Endothelial cell of hepatic sinusoid (primary cell): ENCODE data around the gene TAS1R3.

ENCODE experiments used
- in situ Hi-C: cut with HindIII; loops from 2 replicates; pipeline ENCODE4 v1.10.0; 2017; ENCODE audit warnings: low sequenced_read_pairs

The TAS1R3 gene

DNA sequence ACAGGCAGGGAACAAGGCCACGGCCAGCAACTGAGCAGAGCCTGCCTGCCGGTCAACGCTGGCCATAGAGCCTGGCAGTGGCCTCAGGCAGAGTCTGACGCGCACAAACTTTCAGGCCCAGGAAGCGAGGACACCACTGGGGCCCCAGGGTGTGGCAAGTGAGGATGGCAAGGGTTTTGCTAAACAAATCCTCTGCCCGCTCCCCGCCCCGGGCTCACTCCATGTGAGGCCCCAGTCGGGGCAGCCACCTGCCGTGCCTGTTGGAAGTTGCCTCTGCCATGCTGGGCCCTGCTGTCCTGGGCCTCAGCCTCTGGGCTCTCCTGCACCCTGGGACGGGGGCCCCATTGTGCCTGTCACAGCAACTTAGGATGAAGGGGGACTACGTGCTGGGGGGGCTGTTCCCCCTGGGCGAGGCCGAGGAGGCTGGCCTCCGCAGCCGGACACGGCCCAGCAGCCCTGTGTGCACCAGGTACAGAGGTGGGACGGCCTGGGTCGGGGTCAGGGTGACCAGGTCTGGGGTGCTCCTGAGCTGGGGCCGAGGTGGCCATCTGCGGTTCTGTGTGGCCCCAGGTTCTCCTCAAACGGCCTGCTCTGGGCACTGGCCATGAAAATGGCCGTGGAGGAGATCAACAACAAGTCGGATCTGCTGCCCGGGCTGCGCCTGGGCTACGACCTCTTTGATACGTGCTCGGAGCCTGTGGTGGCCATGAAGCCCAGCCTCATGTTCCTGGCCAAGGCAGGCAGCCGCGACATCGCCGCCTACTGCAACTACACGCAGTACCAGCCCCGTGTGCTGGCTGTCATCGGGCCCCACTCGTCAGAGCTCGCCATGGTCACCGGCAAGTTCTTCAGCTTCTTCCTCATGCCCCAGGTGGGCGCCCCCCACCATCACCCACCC lies at the start of gene TAS1R3:
TAS1R3 (plus strand) TSS at position 213 of the 898 bp plus-strand sequence; CDS start at position 279, 66 bp downstream.
- in situ Hi-C loops, result no loop called here

DNA sequence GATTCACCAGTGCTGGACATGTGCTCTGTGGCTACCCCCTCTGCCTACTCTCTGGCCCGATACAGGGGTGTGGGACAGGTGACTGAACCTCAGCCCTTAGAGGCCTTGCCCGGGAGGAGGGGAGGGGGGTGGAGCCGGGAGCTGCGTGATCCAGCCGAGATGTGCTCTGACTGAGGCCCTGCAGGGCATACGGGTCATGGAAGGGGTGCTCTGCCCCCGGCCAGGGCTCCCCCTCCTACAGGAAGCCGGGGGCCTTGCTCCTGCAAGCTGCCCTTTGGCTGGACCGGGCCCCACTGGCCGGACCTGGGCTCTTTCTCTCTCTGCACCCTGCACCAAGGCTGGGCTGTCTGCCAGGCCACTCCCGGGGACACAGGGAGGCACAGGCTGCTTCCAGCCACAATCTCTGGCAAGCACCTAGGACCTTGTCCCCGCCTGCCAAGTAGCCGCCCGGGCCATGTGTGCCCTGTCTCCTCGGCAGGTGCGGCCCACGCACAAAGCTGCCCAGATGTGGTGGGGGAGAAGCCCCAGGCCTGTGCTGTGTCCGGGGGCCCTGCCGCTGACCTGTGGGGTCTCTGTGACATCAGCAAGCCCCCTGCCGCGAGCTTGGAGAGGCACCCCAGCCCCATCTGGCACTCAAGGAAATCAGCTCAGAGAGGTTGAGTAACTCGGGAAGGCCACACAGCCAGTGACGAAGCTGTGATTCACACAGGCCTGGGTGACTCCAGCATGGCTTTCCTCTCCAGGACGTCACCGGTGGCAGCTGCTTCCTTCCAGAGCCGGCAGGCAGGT lies 49.4 kb upstream of the TAS1R3 start:
- in situ Hi-C loops, result no loop called here

DNA sequence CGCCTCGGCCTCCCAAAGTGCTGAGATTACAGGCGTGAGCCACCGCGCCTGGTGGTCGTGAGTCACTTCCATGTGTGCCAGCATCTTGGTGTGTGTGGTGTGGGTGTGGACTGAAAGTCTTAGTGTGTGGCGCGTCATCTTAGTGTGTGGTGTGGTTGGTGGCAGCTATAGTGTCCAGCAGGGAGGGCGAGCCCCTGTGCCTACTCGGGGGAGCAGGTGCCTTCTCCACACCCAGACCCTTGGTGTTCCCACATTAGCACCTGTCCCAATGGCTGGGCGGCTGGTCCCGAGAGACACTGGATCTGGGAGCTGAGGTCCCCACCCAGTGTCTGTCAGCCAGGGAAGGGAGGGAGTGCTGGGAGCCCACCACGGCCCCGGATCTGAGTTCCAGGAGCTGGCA lies 48.1 kb upstream of the TAS1R3 start:
- in situ Hi-C loops, result no loop called here

DNA sequence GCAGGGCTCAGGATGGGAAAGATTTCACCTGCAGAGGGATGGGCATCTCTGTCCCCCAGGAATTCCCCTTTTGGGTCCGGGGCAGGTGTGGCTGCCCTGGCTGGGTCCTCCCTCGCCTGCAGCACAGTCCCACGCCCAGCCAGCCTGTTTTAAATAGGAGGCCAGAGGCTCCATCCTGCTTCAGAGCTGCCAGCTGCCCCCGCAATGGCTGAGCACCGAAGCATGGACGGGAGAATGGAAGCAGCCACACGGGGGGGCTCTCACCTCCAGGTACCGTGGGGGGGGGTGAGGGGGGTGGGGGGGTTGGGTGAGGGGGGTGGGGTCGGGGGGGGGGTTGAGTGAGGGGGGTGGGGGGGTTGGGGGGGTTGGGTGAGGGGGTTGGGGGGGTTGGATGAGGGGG lies 47.3 kb upstream of the TAS1R3 start:
- in situ Hi-C loops, result no loop called here

DNA sequence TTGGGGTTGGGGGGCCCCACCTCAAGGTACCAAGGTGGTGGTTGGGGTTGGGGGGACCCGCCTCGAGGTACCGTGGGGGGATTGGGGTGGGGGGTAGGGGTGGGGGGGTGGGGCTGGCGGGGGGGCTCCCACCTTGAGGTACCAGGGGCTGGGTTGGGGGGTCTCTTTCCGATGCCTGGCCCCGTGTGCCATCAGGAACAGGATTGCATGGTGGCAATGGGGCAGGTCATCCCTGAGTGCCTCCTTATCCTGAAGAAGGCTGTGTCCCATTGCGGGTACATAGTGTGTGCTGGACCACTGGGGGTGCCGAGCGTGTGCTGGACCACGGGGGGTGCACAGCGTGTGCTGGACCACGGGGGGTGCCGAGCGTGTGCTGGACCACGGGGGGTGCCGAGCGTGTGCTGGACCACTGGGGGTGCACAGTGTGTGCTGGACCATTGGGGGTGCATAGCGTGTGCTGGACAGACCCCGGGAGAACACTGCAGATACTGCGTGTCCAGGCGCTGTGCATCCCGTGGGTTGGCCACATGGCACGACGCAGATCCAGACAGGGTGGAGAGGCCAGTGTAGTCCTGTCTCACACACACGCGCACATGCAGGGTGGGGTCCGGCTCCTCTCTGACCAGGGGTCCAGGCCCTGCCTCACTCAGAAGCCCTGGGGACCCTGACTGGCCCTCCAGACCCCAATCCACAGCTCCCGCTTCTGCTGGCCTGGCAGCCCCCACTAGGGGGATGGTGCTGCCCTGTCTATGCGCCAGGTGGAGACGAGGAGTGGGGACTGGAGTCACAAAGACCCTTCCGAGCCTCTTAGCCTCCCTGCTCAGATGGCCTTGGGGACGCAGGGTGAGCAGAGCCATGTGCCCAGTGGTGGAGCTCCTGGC lies 46.6 kb upstream of the TAS1R3 start:
- in situ Hi-C loops, result no loop called here

DNA sequence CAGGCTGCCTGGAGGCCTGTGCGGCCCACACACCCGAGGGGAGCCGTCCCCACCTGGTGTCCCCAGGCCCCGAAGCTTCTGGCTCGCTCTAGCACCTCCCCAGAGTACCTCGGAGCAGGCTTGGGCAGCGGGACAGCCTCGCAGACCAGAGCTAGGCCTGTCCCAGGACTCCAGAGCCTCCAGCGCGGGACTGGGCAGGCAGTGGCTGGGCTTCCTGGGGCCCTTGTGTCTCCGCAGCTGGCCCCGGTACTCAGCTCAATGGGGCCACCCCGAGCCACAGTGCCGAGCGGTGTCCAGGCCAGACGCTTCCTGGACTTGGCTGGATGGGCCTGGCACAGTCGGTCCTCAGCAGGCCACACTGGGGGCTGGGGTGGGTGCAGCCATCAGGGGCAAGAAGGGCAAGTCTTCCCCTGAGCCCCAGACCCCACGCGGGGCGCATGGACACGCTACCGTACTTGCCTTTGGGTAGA lies 45.9 kb upstream of the TAS1R3 start:
- in situ Hi-C loops, result no loop called here

DNA sequence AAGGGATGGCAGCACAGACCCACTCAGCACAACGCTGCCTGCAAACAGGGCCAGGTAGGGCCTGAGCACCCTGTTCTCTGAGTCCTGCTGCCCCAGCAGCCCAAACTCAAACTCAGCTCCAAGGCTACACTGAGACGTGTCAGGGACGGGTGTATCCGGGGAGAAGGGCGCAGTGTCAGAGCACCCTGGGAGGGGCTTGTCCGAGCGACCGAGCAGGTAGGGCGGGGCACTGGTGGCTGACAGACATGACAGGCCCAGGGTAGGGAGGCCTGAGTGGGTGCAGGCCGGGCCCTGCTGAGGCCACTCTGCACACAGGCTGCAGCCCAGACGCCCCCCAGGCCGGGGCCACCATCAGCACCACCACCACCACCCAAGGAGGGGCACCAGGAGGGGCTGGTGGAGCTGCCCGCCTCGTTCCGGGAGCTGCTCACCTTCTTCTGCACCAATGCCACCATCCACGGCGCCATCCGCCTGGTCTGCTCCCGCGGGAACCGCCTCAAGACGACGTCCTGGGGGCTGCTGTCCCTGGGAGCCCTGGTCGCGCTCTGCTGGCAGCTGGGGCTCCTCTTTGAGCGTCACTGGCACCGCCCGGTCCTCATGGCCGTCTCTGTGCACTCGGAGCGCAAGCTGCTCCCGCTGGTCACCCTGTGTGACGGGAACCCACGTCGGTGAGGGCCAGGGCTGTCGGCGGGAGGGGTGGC lies 45.3 kb upstream of the TAS1R3 start:
- in situ Hi-C loops, result no loop called here

DNA sequence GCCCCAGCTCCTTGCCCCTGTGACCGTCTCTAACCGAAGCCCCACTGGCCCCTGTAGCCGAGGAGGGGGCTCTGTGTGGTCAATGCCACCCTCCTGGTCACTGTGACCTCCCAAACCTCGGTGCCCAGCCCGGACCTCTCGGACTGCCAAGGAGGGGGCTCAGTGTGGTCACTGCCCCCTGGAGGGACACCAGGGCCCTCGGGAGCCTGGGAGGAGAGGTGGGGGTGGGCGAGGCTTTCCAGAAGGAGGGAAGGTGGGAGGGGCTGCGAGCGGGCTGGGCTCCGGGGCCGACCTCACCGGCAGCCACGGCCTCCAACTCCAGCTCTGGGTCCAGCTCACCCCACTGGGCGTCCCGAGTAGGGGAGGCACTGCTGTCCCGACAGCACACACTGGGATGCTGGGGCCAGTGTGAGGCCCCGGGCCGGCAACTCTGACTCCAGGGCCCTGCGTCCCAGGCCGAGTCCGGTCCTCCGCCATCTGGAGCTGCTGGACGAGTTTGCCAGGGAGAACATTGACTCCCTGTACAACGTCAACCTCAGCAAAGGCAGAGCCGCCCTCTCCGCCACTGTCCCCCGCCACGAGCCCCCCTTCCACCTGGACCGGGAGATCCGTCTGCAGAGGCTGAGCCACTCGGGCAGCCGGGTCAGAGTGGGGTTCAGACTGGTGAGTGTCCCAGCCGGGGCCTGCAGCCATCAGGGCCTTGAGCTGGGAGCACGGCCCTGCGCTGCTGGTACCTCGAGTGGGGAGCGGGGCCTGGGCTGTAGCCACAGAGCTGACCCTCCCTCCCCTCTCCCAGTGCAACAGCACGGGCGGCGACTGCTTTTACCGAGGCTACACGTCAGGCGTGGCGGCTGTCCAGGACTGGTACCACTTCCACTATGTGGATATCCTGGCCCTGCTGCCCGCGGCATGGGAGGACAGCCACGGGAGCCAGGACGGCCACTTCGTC lies 44.5 kb upstream of the TAS1R3 start:
- in situ Hi-C loops, result no loop called here

DNA sequence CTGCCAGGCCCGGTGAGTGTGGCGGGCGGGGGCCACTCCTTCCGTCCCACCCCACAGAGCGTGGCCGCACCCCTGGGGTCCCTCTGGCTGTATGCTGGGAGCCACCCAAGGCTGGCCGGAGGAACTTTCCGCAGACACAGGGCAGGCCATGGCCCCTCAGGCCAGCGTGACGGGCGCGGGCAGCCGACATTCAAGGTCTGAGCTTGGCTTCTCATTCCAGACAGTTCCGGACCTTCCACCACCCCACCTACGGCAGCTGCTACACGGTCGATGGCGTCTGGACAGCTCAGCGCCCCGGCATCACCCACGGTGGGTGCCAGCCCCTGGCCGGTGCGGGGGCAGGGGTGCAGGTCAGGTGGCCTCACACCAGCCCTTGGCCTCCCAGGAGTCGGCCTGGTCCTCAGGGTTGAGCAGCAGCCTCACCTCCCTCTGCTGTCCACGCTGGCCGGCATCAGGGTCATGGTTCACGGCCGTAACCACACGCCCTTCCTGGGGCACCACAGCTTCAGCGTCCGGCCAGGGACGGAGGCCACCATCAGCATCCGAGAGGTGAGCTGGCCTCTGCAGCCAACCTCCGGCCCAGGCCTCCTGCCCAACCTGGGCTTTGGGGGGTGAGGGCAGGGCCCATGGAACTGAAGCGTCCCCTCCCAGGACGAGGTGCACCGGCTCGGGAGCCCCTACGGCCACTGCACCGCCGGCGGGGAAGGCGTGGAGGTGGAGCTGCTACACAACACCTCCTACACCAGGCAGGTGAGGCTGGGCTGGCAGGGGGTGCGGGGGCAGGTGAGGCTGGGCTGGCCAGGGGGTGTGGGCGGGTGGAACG lies 43.6 kb upstream of the TAS1R3 start:
- in situ Hi-C loops, result no loop called here

DNA sequence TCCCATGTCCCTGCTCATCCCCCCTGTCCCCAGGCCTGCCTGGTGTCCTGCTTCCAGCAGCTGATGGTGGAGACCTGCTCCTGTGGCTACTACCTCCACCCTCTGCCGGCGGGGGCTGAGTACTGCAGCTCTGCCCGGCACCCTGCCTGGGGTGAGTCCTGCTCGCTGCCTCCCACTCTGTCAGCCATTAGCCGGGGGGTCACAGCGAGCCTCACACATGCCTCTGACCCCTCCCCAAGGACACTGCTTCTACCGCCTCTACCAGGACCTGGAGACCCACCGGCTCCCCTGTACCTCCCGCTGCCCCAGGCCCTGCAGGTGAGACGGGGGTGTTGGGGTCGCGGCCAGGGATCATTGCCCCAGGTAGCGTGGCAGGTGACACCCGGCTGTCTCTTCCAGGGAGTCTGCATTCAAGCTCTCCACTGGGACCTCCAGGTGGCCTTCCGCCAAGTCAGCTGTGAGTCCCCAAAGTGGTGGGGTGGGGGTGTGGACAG lies 40.8 kb upstream of the TAS1R3 start:
- in situ Hi-C loops, result no loop called here

DNA sequence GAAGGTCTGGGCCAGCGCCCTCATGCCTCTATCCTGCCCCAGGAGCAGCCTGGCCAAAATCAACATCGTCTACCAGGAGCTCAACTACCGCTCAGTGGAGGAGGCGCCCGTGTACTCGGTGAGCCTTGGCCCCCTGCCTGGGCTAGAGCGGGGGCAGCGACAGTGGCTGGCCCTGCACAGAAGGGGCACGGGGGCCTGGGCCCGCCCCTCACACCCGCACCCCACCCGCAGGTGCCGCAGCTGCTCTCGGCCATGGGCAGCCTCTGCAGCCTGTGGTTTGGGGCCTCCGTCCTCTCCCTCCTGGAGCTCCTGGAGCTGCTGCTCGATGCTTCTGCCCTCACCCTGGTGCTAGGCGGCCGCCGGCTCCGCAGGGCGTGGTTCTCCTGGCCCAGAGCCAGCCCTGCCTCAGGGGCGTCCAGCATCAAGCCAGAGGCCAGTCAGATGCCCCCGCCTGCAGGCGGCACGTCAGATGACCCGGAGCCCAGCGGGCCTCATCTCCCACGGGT lies 40.0 kb upstream of the TAS1R3 start:
- in situ Hi-C loops, result no loop called here

DNA sequence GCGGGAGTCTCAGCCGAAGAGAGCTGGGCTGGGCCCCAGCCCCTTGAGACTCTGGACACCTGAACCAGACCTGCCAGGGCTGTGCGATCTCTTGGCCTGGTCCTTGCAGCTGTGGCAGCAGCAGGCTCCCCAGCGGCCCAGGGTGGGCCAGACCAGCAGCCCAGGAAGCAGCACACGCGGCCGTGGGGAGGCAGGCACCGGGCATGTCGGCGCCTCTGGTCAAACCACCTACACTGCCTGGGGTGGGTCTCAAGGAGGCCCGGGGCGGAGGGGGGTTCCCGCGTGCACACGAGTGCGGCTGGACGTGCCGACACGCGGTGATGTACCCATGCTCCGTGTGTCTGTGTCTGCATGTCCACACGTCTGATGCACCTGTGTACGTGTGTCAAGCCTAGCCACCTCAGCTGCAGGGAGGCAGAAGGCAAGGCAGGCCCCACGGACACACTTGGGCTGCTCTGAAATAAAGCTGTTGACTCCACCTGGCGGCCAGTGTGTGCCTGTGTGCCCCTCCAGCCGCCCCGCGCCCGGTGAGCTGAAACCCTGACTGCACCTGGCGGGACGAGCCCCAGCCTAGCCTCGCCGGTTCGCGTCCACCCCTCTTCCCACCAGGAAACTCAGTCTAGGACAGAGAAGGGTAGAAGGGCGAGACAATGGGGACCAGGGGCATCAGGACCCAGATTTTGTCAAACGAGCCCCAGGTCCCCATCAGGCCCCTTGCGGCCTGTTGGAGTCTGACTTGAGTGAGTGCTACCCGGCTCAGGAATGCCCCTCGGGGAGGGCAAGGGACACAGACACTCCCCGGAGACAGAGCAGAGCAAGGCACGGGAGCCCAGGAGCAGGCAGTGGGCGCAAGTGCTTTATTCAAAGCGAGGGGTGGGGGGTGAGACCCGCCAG lies 39.3 kb upstream of the TAS1R3 start:
- in situ Hi-C loops, result no loop called here

DNA sequence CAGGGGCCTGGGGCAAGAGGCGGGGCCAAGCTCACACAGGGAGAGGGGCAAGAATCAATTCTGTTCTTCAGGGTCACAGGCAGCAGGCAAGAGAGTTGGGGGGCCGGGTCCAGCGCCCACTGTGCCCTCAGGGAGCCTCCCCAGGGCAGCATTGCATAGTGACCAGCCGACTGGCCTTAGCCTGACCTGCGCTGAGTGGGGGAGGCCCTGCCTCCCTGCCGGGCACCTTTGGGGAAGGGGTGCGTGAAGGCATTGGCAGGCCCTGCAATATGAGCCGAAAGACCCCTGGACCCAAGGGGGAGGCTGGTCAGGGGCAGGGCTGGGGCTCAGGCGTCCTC lies 38.7 kb upstream of the TAS1R3 start:
- in situ Hi-C loops, result no loop called here

DNA sequence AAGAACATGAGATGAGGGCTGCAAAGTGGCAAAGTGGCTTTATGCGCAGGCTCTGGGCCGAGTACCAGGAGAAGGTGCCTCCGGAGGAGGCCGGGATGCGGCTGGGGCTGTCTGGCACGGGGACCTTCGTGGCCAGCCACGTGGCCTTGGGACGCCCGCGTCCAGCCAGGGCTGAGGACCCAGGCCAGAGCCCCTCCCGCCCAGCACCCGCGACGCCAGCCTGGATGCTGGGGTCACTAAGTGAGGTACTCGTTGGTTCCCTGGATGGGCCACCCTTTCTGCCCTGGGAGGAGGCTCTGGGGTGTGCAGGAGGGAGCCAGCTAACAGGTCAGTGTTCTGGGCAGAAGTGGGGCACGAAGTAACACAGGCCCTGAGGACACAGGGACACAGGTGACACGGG lies 38.2 kb upstream of the TAS1R3 start:
- in situ Hi-C loops, result no loop called here

DNA sequence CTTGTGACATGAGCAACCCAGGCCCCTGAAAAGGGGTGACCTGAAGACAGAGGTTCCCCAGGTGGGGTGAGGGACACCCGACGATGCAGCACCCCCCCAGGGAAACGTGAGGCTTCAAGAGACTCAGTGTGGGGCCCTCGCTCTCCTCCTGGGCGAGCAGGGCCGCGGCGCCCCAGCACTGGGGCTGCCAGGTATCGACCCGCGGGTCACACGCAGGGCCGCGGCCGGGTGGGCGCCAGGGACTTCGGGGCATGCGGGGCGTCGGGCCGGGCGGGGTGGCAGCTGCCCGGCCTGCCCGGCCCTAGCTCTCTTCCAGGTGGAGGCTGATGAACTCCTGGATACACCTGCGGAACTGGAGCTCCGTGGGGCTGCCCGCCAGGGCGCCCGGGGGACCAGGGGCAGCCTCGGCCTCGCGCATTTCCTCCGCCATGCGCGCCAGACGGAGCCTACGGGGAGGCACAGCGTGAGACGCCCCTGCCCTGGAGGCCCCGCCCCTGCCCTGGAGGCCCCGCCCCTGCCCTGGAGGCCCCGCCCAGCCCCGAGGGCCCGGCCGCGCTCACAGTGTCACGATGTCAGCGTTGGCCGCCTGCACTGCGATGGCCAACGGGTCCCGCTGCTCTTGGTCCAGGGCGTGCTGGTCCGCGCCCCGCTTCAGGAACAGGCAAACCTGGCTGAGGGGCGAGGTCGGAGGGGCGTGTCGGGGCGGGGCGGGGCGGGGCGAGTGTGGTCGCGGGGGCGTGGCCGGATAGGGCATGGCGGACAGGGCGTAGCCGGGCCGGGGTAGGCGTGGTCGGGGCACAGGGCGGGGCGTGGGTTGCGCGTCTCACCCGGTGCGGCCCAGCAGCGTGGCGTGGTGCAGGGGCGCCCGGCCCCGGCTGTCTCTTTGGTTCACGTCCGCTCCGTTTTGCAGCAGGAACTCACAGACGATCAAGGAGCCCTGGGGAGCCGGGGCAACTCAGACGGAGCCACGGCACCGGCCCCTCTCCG lies 37.5 kb upstream of the TAS1R3 start:
- in situ Hi-C loops, result no loop called here
